ENCODE data around the gene FBXO11.
A peak's percentile ranks its signal among the peaks of the same experiment; 100 is the strongest.

FBXO11 gene

GRCh38 chr2:47778698-47779425 lies 127.4 kb downstream of the FBXO11 start:
- ATAC-seq (ENCODE audit: low read depth) (no peak), DNase-seq (ENCODE audit: low spot score in 2 of 2) (no peak)
- Mint-ChIP-seq H3K9me3 (no peaks in the 10 kb centered on the region), H3K27me3 (no peaks in the 10 kb centered on the region), H3K36me3 (no peaks in the 10 kb centered on the region), H3K4me3 (no peak overlapping the region), H3K4me1 (peaks cover 3% of the 10 kb centered on the region), H3K27ac (no peak overlapping the region)

GRCh38 chr2:47777277-47777937 lies 128.9 kb downstream of the FBXO11 start:
- H3K27ac Mint-ChIP-seq, result no peak overlapping the region
- no peaks in the 10 kb centered on the region for H3K9me3 Mint-ChIP-seq
- ATAC-seq (ENCODE audit: low read depth), result no peak

GRCh38 chr2:47774567-47774966 lies 131.7 kb downstream of the FBXO11 start:
- H3K27me3 Mint-ChIP-seq, result peaks cover 1% of the 10 kb centered on the region
- H3K4me1 Mint-ChIP-seq, result peaks cover 7% of the 10 kb centered on the region
- DNase-seq (ENCODE audit: low spot score in 2 of 2), result no peak
- no peak for ATAC-seq (ENCODE audit: low read depth)
- H3K36me3 Mint-ChIP-seq, result no peaks in the 10 kb centered on the region
- H3K9me3 Mint-ChIP-seq, result peaks cover 4% of the 10 kb centered on the region
- H3K27ac Mint-ChIP-seq, result no peak overlapping the region
- no peak overlapping the region for H3K4me3 Mint-ChIP-seq

More at GRCh38 chr2:47777277-47777937, 128.9 kb downstream of the FBXO11 start:
- no peaks in the 10 kb centered on the region for H3K36me3 Mint-ChIP-seq
- no peak for DNase-seq (ENCODE audit: low spot score in 2 of 2)
- peaks cover 1% of the 10 kb centered on the region for H3K27me3 Mint-ChIP-seq
- H3K4me3 Mint-ChIP-seq, result no peak overlapping the region
- peaks cover 3% of the 10 kb centered on the region for H3K4me1 Mint-ChIP-seq

- ATAC-seq (ENCODE audit: low read depth) (no peak), DNase-seq (ENCODE audit: low spot score in 2 of 2) (no peak)
- peaks cover 1% of the 10 kb centered on the region for H3K27me3 Mint-ChIP-seq
- H3K36me3 Mint-ChIP-seq, result no peaks in the 10 kb centered on the region
- H3K27ac Mint-ChIP-seq, result no peak overlapping the region
- H3K9me3 Mint-ChIP-seq, result peaks cover 4% of the 10 kb centered on the region
- H3K4me3 Mint-ChIP-seq, result no peak overlapping the region
- peaks cover 11% of the 10 kb centered on the region for H3K4me1 Mint-ChIP-seq
Observed at GRCh38 chr2:47772343-47772742, 134.0 kb downstream of the FBXO11 start.

GRCh38 chr2:47771211-47771610 lies 135.1 kb downstream of the FBXO11 start:
- H3K9me3 Mint-ChIP-seq, result peaks cover 4% of the 10 kb centered on the region
- H3K27ac Mint-ChIP-seq, result no peak overlapping the region
- H3K27me3 Mint-ChIP-seq, result peaks cover 1% of the 10 kb centered on the region
- no peak for DNase-seq (ENCODE audit: low spot score in 2 of 2)
- H3K4me1 Mint-ChIP-seq, result peaks cover 11% of the 10 kb centered on the region
- ATAC-seq (ENCODE audit: low read depth), result no peak
- H3K4me3 Mint-ChIP-seq, result no peak overlapping the region
- H3K36me3 Mint-ChIP-seq, result no peaks in the 10 kb centered on the region

- ATAC-seq (ENCODE audit: low read depth) (no peak), DNase-seq (ENCODE audit: low spot score in 2 of 2) (no peak)
- Mint-ChIP-seq H3K4me3 (no peak overlapping the region), H3K27me3 (peaks cover 1% of the 10 kb centered on the region), H3K36me3 (no peaks in the 10 kb centered on the region), H3K9me3 (peaks cover 4% of the 10 kb centered on the region), H3K4me1 (peaks cover 11% of the 10 kb centered on the region), H3K27ac (no peak overlapping the region)
Observed at GRCh38 chr2:47769318-47769717, 137.0 kb downstream of the FBXO11 start.

GRCh38 chr2:47767880-47768609 lies 138.3 kb downstream of the FBXO11 start:
- Mint-ChIP-seq H3K36me3 (no peaks in the 10 kb centered on the region), H3K27me3 (peaks cover 1% of the 10 kb centered on the region), H3K4me3 (peak overlapping the region; percentile 53), H3K9me3 (peaks cover 4% of the 10 kb centered on the region), H3K27ac (peak overlapping the region; percentile 58), H3K4me1 (peaks cover 11% of the 10 kb centered on the region)
- peak; percentile 82 to 93 for DNase-seq (ENCODE audit: low spot score in 2 of 2)
- peak; percentile 80 for ATAC-seq (ENCODE audit: low read depth)

GRCh38 chr2:47767497-47767844 lies 138.8 kb downstream of the FBXO11 start:
- no peak overlapping the region for H3K27ac Mint-ChIP-seq
- ATAC-seq (ENCODE audit: low read depth), result no peak

GRCh38 chr2:47751856-47752414 lies 154.4 kb downstream of the FBXO11 start:
- H3K27ac Mint-ChIP-seq, result peak overlapping the region; percentile 82
- peaks cover 4% of the 10 kb centered on the region for H3K36me3 Mint-ChIP-seq
- peaks cover 15% of the 10 kb centered on the region for H3K4me1 Mint-ChIP-seq
- no peak for DNase-seq (ENCODE audit: low spot score in 2 of 2)
- H3K4me3 Mint-ChIP-seq, result no peak overlapping the region
- no peaks in the 10 kb centered on the region for H3K27me3 Mint-ChIP-seq
- peaks cover 1% of the 10 kb centered on the region for H3K9me3 Mint-ChIP-seq
- ATAC-seq (ENCODE audit: low read depth), result peak; percentile 31

More at GRCh38 chr2:47767497-47767844, 138.8 kb downstream of the FBXO11 start:
- no peaks in the 10 kb centered on the region for H3K36me3 Mint-ChIP-seq
- DNase-seq (ENCODE audit: low spot score in 2 of 2), result no peak
- no peak overlapping the region for H3K4me3 Mint-ChIP-seq
- H3K9me3 Mint-ChIP-seq, result peaks cover 4% of the 10 kb centered on the region
- H3K27me3 Mint-ChIP-seq, result no peaks in the 10 kb centered on the region
- H3K4me1 Mint-ChIP-seq, result peaks cover 8% of the 10 kb centered on the region

GRCh38 chr2:47747878-47748277 lies 158.4 kb downstream of the FBXO11 start:
- Mint-ChIP-seq H3K27ac (no peak overlapping the region), H3K36me3 (peaks cover 6% of the 10 kb centered on the region), H3K4me1 (peaks cover 9% of the 10 kb centered on the region), H3K4me3 (no peak overlapping the region), H3K27me3 (peaks cover 1% of the 10 kb centered on the region), H3K9me3 (peaks cover 4% of the 10 kb centered on the region)
- ATAC-seq (ENCODE audit: low read depth) (no peak), DNase-seq (ENCODE audit: low spot score in 2 of 2) (no peak)

- no peak for ATAC-seq (ENCODE audit: low read depth)
Observed at GRCh38 chr2:47744074-47744473, 162.2 kb downstream of the FBXO11 start.

GRCh38 chr2:47741637-47742036 lies 164.7 kb downstream of the FBXO11 start:
- peaks cover under 1% of the 10 kb centered on the region for H3K36me3 Mint-ChIP-seq
- H3K4me1 Mint-ChIP-seq, result no peaks in the 10 kb centered on the region
- no peak overlapping the region for H3K4me3 Mint-ChIP-seq
- no peak for DNase-seq (ENCODE audit: low spot score in 2 of 2)
- ATAC-seq (ENCODE audit: low read depth), result no peak
- H3K9me3 Mint-ChIP-seq, result peaks cover under 1% of the 10 kb centered on the region
- H3K27me3 Mint-ChIP-seq, result peaks cover 1% of the 10 kb centered on the region
- no peak overlapping the region for H3K27ac Mint-ChIP-seq

More at GRCh38 chr2:47744074-47744473, 162.2 kb downstream of the FBXO11 start:
- Mint-ChIP-seq H3K9me3 (peaks cover 4% of the 10 kb centered on the region), H3K4me3 (no peak overlapping the region), H3K36me3 (peaks cover 6% of the 10 kb centered on the region), H3K27me3 (peaks cover 1% of the 10 kb centered on the region), H3K27ac (no peak overlapping the region), H3K4me1 (no peaks in the 10 kb centered on the region)
- no peak for DNase-seq (ENCODE audit: low spot score in 2 of 2)

- Mint-ChIP-seq H3K27ac (no peak overlapping the region), H3K27me3 (peaks cover 1% of the 10 kb centered on the region), H3K36me3 (no peaks in the 10 kb centered on the region), H3K9me3 (no peaks in the 10 kb centered on the region), H3K4me1 (peaks cover under 1% of the 10 kb centered on the region), H3K4me3 (no peak overlapping the region)
- no peak for ATAC-seq (ENCODE audit: low read depth)
- DNase-seq (ENCODE audit: low spot score in 2 of 2), result no peak
Observed at GRCh38 chr2:47741101-47741500, 165.2 kb downstream of the FBXO11 start.

Measured in memory B cell (primary cell).